Measurements from ENCODE around the gene IRX6.

IRX6 gene

DNA sequence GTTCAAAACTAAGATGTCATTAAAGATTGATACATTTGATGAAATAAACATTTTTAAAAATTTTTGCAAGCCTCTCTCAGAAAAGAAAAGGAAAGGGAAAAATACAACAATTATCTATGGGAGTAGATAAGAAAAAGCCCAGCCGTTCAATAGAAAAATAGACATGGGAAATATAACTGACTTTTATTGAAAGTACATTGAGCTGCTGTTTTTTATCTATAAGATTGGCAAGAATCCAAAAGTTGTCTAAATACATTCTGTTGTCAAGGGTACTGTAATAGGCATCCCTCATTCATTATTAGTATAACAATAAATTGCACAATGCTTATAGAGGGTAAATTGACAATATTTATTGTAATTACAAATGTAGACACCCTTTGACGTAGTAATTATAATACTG, 38.4 kb upstream of the IRX6 start:
- TF ChIP-seq, protein P1, sequence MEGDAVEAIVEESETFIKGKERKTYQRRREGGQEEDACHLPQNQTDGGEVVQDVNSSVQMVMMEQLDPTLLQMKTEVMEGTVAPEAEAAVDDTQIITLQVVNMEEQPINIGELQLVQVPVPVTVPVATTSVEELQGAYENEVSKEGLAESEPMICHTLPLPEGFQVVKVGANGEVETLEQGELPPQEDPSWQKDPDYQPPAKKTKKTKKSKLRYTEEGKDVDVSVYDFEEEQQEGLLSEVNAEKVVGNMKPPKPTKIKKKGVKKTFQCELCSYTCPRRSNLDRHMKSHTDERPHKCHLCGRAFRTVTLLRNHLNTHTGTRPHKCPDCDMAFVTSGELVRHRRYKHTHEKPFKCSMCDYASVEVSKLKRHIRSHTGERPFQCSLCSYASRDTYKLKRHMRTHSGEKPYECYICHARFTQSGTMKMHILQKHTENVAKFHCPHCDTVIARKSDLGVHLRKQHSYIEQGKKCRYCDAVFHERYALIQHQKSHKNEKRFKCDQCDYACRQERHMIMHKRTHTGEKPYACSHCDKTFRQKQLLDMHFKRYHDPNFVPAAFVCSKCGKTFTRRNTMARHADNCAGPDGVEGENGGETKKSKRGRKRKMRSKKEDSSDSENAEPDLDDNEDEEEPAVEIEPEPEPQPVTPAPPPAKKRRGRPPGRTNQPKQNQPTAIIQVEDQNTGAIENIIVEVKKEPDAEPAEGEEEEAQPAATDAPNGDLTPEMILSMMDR (IDR thresholded peaks at IDR 0.05): no peak
- no peaks in the 10 kb centered on the region for H3K9me3 ChIP-seq (ENCODE audit: control insufficient read depth, low read length)
- H3K9ac ChIP-seq: no peak overlapping the region
- H3K79me2 ChIP-seq: no peaks in the 10 kb centered on the region
- peaks cover 3% of the 10 kb centered on the region for H3K36me3 ChIP-seq (ENCODE audit: control insufficient read depth, insufficient read depth, low read length)
- H2AFZ ChIP-seq: no peak overlapping the region
- no peaks in the 10 kb centered on the region for H3K4me1 ChIP-seq
- no peak overlapping the region for H3K4me2 ChIP-seq (ENCODE audit: low read length)
- no peak overlapping the region for H3K4me3 ChIP-seq (ENCODE audit: low read depth, low read length)
- no peaks in the 10 kb centered on the region for H3K27me3 ChIP-seq (ENCODE audit: control insufficient read depth, insufficient read depth, low read length)
- H3K27ac ChIP-seq: no peak overlapping the region

DNA sequence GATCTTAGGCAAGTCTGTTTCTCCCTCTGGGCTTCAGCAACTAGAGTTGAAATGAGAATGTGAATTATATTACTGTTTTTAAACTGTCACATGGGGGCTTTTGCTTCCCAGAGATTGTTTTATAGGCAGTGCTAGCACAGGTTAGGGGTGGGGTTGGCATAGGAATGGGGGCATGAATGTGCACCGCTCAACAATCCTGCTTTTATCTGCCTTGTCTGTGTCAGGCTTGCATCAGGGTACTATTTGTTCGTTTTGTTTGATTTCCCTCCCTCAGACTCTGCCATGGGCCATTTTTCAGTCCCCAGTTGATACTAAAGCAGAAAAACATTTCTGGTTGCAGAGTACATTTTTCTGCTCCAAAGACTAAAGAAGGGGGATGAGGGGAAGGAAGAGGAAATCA, 34.6 kb upstream of the IRX6 start:
- H3K9ac ChIP-seq: no peak overlapping the region
- no peaks in the 10 kb centered on the region for H3K79me2 ChIP-seq

GRCh38 chr16:55291847-55292246, 32.2 kb upstream of the IRX6 start:
- Histone ChIP-seq H3K36me3 (ENCODE audit: control insufficient read depth, insufficient read depth, low read length) (peaks cover 3% of the 10 kb centered on the region), H3K27me3 (ENCODE audit: control insufficient read depth, insufficient read depth, low read length) (no peaks in the 10 kb centered on the region), H3K79me2 (no peaks in the 10 kb centered on the region), H3K9me3 (ENCODE audit: control insufficient read depth, low read length) (no peaks in the 10 kb centered on the region), H3K4me1 (no peaks in the 10 kb centered on the region), H3K4me3 (ENCODE audit: low read depth, low read length) (no peak overlapping the region), H3K27ac (no peak overlapping the region), H3K9ac (no peak overlapping the region), H3K4me2 (ENCODE audit: low read length) (no peak overlapping the region), H2AFZ (no peak overlapping the region)
- TF ChIP-seq, protein P1 (IDR thresholded peaks at IDR 0.05): no peak

More for the DNA sequence above, 34.6 kb upstream of the IRX6 start:
- TF ChIP-seq, protein P1 (IDR thresholded peaks at IDR 0.05): no peak
- no peak overlapping the region for H3K27ac ChIP-seq
- no peaks in the 10 kb centered on the region for H3K27me3 ChIP-seq (ENCODE audit: control insufficient read depth, insufficient read depth, low read length)
- H2AFZ ChIP-seq: no peak overlapping the region
- no peaks in the 10 kb centered on the region for H3K9me3 ChIP-seq (ENCODE audit: control insufficient read depth, low read length)
- H3K4me1 ChIP-seq: no peaks in the 10 kb centered on the region
- H3K4me3 ChIP-seq (ENCODE audit: low read depth, low read length): no peak overlapping the region
- H3K36me3 ChIP-seq (ENCODE audit: control insufficient read depth, insufficient read depth, low read length): peaks cover 3% of the 10 kb centered on the region
- H3K4me2 ChIP-seq (ENCODE audit: low read length): no peak overlapping the region

GRCh38 chr16:55292491-55292890, 31.5 kb upstream of the IRX6 start:
- no peaks in the 10 kb centered on the region for H3K79me2 ChIP-seq
- H2AFZ ChIP-seq: no peak overlapping the region
- H3K4me2 ChIP-seq (ENCODE audit: low read length): no peak overlapping the region
- peaks cover 3% of the 10 kb centered on the region for H3K36me3 ChIP-seq (ENCODE audit: control insufficient read depth, insufficient read depth, low read length)
- H3K9me3 ChIP-seq (ENCODE audit: control insufficient read depth, low read length): no peaks in the 10 kb centered on the region
- H3K4me3 ChIP-seq (ENCODE audit: low read depth, low read length): no peak overlapping the region
- H3K9ac ChIP-seq: no peak overlapping the region
- no peaks in the 10 kb centered on the region for H3K27me3 ChIP-seq (ENCODE audit: control insufficient read depth, insufficient read depth, low read length)
- no peaks in the 10 kb centered on the region for H3K4me1 ChIP-seq
- H3K27ac ChIP-seq: no peak overlapping the region
- TF ChIP-seq, protein P1 (IDR thresholded peaks at IDR 0.05): no peak

DNA sequence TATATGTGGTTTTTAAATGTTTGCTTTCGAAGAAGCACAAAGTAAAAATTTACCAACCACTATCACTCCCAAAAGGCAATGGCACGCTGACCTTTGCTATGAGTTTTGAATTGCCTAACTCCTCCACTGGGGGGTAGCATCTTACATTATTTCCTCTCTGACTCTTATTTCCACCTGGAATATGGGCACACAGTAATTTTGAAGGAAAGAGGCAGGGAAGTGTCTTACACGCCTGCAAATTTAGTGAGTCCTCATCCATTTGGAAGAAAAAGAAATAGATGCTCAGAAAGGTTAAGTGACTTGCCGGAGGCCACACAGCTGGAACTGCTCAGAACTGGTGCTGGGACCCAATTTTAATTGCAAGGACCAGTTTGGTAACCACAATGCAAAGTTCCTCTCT, 29.9 kb upstream of the IRX6 start:
- Histone ChIP-seq H3K4me1 (no peaks in the 10 kb centered on the region), H3K27me3 (ENCODE audit: control insufficient read depth, insufficient read depth, low read length) (no peaks in the 10 kb centered on the region), H3K4me2 (ENCODE audit: low read length) (no peak overlapping the region), H3K9ac (no peak overlapping the region), H3K79me2 (no peaks in the 10 kb centered on the region), H3K9me3 (ENCODE audit: control insufficient read depth, low read length) (no peaks in the 10 kb centered on the region), H2AFZ (no peak overlapping the region), H3K36me3 (ENCODE audit: control insufficient read depth, insufficient read depth, low read length) (peaks cover 3% of the 10 kb centered on the region), H3K4me3 (ENCODE audit: low read depth, low read length) (no peak overlapping the region), H3K27ac (no peak overlapping the region)
- TF ChIP-seq, protein P1 (IDR thresholded peaks at IDR 0.05): no peak
